BLaER1 (cell line): ENCODE results near the gene DKK3.

Source experiments
- H3K27ac ChIP-seq: shearing (Covaris generic); formaldehyde crosslinking; 2 replicates; pipeline ENCODE4 v1.8.1; 2022
- H3K27me3 ChIP-seq: shearing (Covaris generic); formaldehyde crosslinking; 2 replicates; pipeline ENCODE4 v1.8.1; 2022
- H3K36me3 ChIP-seq: shearing (Covaris generic); formaldehyde crosslinking; 2 replicates; pipeline ENCODE4 v1.8.1; 2022
- H3K4me1 ChIP-seq: shearing (Covaris generic); formaldehyde crosslinking; 2 replicates; pipeline ENCODE4 v1.8.1; 2022
- H3K4me2 ChIP-seq: shearing (Covaris generic); formaldehyde crosslinking; 2 replicates; pipeline ENCODE4 v1.8.1; 2022
- H3K4me3 ChIP-seq: shearing (Covaris generic); formaldehyde crosslinking; 2 replicates; pipeline ENCODE4 v1.8.1; 2022
- H3K9ac ChIP-seq: shearing (Covaris generic); formaldehyde crosslinking; 2 replicates; pipeline ENCODE4 v1.8.1; 2022
- H3K9me3 ChIP-seq: shearing (Covaris generic); formaldehyde crosslinking; 2 replicates; pipeline ENCODE4 v1.8.1; 2022
- H4K20me1 ChIP-seq: shearing (Covaris generic); formaldehyde crosslinking; 2 replicates; pipeline ENCODE4 v1.8.1; 2022
- Cebpa-rat ChIP-seq: shearing (Covaris generic); IDR thresholded peaks from 2 replicates; pipeline ENCODE4 v1.8.1; 2022

Gene DKK3

DNA sequence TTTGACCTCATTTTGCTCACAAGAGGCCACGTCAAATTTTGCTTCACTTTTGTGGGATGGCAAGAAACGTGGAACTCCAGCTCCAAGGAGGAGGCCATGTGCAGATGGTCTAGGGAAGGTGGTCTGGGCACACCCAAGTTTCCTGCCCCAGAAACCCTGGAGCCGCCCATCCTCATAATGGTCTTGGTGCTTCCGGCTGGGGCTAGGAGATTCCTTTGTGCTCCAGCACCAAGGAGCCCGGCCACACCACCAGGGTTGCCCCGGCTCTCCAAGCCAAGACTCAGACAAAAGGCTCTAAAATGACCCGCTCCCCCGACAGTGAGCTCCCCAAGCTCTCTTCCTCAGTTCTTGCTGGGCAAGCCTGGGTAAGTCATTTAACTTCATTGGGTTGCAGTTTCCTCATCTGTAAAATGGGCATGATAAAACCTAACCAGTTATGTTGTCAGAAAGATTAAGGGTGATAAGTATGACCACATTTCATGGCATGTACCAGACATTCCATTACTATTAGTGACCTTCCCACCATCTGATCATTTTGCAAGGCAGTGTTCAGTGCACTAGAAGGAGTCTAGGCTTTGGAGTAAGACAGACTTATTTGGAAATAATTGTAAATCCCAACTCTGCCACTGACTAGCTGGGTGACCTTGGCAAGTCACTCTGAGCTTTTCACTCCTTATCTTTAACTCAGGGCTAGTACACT is 23.3 kb downstream of the DKK3 start:
- peak overlapping the region; percentile 41 for H3K4me2 ChIP-seq
- no peaks in the 10 kb centered on the region for H4K20me1 ChIP-seq
- H3K36me3 ChIP-seq = no peaks in the 10 kb centered on the region
- no peak overlapping the region for H3K9ac ChIP-seq
- peaks cover 4% of the 10 kb centered on the region; the same call in 1 of the 2 replicates for H3K9me3 ChIP-seq
- H3K27ac ChIP-seq = no peak overlapping the region
- H3K4me3 ChIP-seq = no peak overlapping the region
- no peaks in the 10 kb centered on the region for H3K27me3 ChIP-seq
- H3K4me1 ChIP-seq = peaks cover 27% of the 10 kb centered on the region
- TF ChIP-seq Cebpa-rat = no peak

DNA sequence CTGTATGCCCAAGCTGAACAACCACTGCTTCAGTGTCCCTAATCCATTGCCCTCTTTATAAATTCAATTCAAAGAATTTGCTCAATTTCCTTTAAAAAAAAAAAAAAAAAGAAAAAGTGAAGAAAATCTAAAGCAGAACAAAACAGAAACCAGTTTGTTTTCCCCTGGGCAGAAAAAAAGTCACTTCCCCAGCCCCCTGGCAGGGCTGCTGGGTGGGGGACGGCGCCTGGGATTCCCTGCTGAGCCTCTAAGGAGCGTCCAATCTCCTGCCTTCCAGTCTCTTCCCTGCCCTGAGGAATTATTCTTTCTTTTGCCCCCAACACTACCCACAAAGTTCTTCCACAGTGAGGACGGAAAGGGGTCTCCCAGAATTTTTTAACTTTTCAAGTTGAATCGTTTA is 23.9 kb downstream of the DKK3 start:
- H3K9me3 ChIP-seq = peaks cover 4% of the 10 kb centered on the region; the same call in 1 of the 2 replicates
- no peaks in the 10 kb centered on the region for H3K36me3 ChIP-seq
- no peaks in the 10 kb centered on the region for H4K20me1 ChIP-seq
- H3K4me3 ChIP-seq = no peak overlapping the region
- H3K4me1 ChIP-seq = peaks cover 22% of the 10 kb centered on the region
- H3K27ac ChIP-seq = no peak overlapping the region
- TF ChIP-seq Cebpa-rat = no peak
- H3K27me3 ChIP-seq = no peaks in the 10 kb centered on the region
- H3K4me2 ChIP-seq = peak overlapping the region; percentile 41
- H3K9ac ChIP-seq = no peak overlapping the region

DNA sequence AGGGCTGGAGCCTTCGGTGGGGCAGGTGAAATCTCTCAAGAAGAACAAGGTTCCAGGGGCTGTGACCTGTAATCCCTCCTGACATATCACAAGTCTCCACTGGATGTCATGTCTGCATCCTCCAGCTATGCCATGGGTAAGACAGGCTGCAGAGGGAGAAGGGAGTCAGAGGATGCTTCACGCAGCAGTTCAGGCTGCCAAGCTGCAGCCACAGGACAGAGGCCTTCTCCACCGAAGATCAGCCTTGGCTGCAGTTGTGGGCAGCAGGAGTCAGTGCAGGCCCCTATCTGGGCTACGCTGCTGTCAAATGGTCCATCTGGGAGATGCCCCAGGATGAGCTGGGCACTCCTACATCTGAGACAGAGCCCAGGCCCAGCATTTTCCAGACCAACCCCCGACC is 25.0 kb downstream of the DKK3 start:
- Histone ChIP-seq H3K4me1 (peaks cover 22% of the 10 kb centered on the region), H3K27ac (no peak overlapping the region), H3K9ac (no peak overlapping the region), H3K9me3 (peaks cover 4% of the 10 kb centered on the region; the same call in 1 of the 2 replicates), H3K36me3 (no peaks in the 10 kb centered on the region), H4K20me1 (no peaks in the 10 kb centered on the region), H3K27me3 (no peaks in the 10 kb centered on the region), H3K4me2 (no peak overlapping the region), H3K4me3 (no peak overlapping the region)
- TF ChIP-seq Cebpa-rat = no peak

DNA sequence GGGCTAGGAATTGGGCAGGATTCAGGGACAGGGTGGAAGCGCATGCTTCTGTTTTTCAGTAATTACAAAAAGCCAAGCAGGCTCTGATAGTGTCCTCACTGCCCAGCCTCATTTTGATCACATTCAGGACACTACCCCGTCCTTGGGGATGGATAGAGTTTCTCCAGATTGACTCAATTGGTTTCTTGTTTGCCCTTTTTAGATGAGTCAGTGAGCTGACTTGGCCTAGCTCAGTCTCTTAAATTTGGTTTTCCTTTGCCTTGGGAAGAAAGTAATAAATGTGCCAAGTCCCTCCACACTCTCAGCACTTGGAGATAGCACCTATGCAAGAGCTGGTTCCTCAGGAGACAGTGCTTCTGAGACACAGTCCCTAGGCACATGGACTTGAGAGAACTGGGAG is 25.5 kb downstream of the DKK3 start:
- Histone ChIP-seq H3K9me3 (peaks cover 4% of the 10 kb centered on the region; the same call in 1 of the 2 replicates), H3K4me1 (peaks cover 22% of the 10 kb centered on the region), H3K4me2 (no peak overlapping the region), H4K20me1 (no peaks in the 10 kb centered on the region), H3K36me3 (no peaks in the 10 kb centered on the region), H3K27me3 (no peaks in the 10 kb centered on the region), H3K4me3 (no peak overlapping the region), H3K27ac (no peak overlapping the region), H3K9ac (no peak overlapping the region)
- TF ChIP-seq Cebpa-rat = no peak

DNA sequence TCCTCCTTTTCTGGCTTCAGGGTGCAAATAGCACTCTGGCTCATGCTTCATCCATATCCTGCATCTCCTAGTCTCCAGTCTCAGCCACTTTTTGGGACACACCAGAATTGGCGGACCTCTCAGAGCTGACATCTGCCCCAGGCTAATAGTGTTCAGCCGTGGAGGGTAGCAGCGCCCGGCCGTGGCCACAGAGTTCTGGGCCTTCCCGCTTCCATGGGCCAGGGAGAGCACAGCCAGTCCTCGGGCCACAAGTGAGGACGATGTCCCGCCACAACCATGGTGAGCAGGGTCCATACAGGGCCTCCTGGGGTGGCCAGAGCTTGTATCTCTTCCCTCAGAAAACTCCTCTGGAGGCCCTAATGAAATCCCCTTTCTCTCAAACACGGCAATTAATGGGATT is 26.0 kb downstream of the DKK3 start:
- no peak for TF ChIP-seq Cebpa-rat
- Histone ChIP-seq H3K4me3 (no peak overlapping the region), H3K4me2 (no peak overlapping the region), H3K9ac (no peak overlapping the region), H3K36me3 (no peaks in the 10 kb centered on the region), H3K4me1 (peaks cover 22% of the 10 kb centered on the region), H4K20me1 (no peaks in the 10 kb centered on the region), H3K9me3 (peaks cover 3% of the 10 kb centered on the region; the same call in 1 of the 2 replicates), H3K27me3 (no peaks in the 10 kb centered on the region), H3K27ac (no peak overlapping the region)

DNA sequence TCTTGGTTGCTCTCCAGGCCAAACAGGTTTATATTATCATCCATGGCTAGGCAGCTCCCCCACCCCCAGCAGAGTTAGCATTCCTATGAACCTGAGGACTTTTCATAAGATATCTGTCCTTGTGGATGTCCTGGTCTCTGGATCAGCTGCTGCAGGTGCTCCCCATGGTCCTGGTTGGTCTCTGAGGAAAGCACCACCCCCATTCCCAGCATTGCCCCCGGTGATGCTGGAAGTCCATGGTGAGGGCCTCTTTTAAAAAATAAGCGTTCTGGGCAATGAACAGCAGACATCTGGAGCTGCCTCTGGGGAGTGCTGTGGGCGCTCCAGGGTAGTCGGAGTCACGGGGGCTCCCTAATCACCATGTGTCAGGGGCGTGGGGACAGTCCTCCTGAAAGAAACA is 26.6 kb downstream of the DKK3 start:
- Histone ChIP-seq H3K4me3 (no peak overlapping the region), H3K4me1 (peaks cover 22% of the 10 kb centered on the region), H3K9me3 (no peaks in the 10 kb centered on the region), H3K36me3 (no peaks in the 10 kb centered on the region), H3K9ac (no peak overlapping the region), H3K27ac (no peak overlapping the region), H3K4me2 (peak overlapping the region; percentile 47), H3K27me3 (no peaks in the 10 kb centered on the region), H4K20me1 (no peaks in the 10 kb centered on the region)
- no peak for TF ChIP-seq Cebpa-rat

DNA sequence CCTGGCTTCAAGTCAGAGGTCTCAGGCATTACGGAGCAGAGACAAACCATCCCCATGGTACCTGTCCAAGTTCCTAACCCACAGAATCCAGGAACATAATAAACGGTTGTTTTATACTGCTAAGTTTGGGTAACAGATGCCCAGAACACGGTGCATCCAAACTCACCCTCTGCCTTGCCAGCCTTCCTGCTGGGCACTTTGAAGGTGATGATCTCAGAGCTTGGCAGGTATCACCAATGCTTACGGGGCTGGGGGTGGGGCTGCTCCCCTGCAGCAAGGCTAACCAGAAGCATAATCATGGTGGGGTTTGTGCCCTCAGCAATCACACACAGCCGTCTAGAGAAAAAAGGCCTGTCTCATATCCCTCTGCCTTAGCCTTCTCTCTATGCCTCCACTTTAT is 27.1 kb downstream of the DKK3 start:
- no peaks in the 10 kb centered on the region for H3K9me3 ChIP-seq
- no peaks in the 10 kb centered on the region for H3K36me3 ChIP-seq
- no peak overlapping the region for H3K9ac ChIP-seq
- no peaks in the 10 kb centered on the region for H4K20me1 ChIP-seq
- H3K4me1 ChIP-seq = peaks cover 22% of the 10 kb centered on the region
- H3K27ac ChIP-seq = no peak overlapping the region
- peak overlapping the region; percentile 47; the same call in 1 of the 2 replicates for H3K4me2 ChIP-seq
- TF ChIP-seq Cebpa-rat = no peak
- no peak overlapping the region for H3K4me3 ChIP-seq
- no peaks in the 10 kb centered on the region for H3K27me3 ChIP-seq

DNA sequence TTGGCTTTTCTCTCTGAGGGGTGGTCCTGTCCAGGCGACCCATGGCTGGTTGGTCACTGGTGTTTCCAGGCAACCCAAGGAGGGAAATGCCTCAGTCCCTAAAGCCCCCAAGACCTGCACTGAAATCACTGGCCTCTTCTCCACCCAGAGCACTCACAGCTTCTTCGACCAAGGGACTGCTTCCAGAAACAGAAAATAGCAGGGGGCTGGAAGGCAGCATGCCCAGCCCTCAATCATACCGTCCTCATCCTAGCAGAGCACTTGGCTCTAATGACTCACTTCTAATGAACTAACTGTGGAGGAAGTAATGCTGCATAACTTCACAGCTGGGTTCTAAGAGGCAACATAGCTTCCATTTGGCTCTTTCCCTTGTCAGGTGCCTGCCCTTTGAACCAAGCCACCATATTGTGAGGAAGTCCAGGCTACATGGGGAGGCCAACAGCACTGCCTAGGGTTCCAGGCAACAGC is 27.6 kb downstream of the DKK3 start:
- Histone ChIP-seq H3K9ac (no peak overlapping the region), H3K27ac (no peak overlapping the region), H4K20me1 (no peaks in the 10 kb centered on the region), H3K4me3 (no peak overlapping the region), H3K27me3 (no peaks in the 10 kb centered on the region), H3K36me3 (no peaks in the 10 kb centered on the region), H3K4me1 (peaks cover 22% of the 10 kb centered on the region), H3K9me3 (no peaks in the 10 kb centered on the region), H3K4me2 (no peak overlapping the region)
- TF ChIP-seq Cebpa-rat = no peak

DNA sequence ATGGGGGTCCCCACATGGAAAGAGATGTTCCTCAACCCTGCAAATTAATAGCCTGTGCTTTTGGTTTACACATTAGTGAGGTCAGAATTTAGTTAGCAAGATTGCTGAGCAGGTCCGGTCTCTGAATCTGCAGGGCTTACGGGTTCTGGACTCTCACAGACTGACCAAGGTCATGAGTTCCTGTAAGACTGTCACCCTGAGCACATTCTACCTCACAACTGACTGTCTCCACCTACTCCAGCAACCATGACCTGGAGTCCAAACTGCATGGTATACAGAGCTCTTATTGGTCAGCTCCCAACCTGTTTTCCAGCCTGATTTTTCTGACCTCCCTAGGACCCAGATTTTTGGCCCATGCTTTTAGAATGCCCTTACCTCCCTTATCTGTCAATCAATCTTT is 28.2 kb downstream of the DKK3 start:
- Histone ChIP-seq H3K9ac (no peak overlapping the region), H3K27ac (no peak overlapping the region), H3K9me3 (no peaks in the 10 kb centered on the region), H4K20me1 (no peaks in the 10 kb centered on the region), H3K4me1 (peaks cover 22% of the 10 kb centered on the region), H3K4me3 (no peak overlapping the region), H3K4me2 (no peak overlapping the region), H3K27me3 (no peaks in the 10 kb centered on the region), H3K36me3 (no peaks in the 10 kb centered on the region)
- TF ChIP-seq Cebpa-rat = no peak

DNA sequence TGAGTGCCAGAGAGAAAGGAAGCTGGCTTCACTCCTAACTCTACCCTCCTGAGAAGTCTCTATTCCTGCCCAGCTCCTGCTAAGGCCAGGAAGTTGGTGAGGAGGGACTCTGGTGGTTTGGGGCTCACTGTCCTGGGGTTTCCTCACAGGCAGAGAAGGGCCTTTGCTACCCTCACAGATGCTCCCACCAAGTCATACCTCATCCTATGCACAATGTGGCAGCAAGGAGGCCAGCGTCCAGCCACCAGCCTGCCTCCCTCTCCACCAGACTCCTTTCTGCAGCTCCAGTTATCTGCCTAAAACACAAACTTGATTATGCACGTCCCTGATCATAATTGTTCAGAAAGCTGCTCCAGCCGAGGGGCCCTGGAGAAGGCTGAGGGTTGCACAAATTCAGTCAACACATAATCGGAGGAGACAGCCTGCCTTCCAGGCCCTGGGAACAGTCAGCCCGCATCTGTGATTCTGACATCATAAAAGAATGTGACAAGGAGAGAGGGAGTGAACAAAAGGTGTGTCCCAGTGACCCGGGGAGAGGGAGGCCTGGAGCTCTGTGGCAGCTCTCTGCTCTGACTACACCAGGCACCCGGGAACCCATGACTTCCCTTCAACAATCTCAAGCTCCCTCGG is 28.8 kb downstream of the DKK3 start:
- Histone ChIP-seq H4K20me1 (no peaks in the 10 kb centered on the region), H3K36me3 (no peaks in the 10 kb centered on the region), H3K4me3 (no peak overlapping the region), H3K27me3 (no peaks in the 10 kb centered on the region), H3K4me1 (peaks cover 17% of the 10 kb centered on the region), H3K9ac (no peak overlapping the region), H3K27ac (no peak overlapping the region), H3K9me3 (no peaks in the 10 kb centered on the region), H3K4me2 (no peak overlapping the region)
- TF ChIP-seq Cebpa-rat = no peak
